Parathyroid adenoma (tissue), 2 donors: Measurements from ENCODE around the gene WWOX.

ENCODE experiments used
- H2AFZ ChIP-seq: fragments of 300-600 bp; sonication (generic); one replicate; pipeline ENCODE4 v1.7.0; 2017; ENCODE audit warnings: antibody characterized with exemption, mild to moderate bottlenecking
- H3K27ac ChIP-seq: fragments of 300-600 bp; sonication (generic); one replicate; pipeline ENCODE4 v1.7.0; 2017
- H3K27me3 ChIP-seq: fragments of 300-600 bp; sonication (generic); one replicate; pipeline ENCODE4 v1.7.0; 2017; ENCODE audit warnings: low read length; ENCODE audit not compliant: control insufficient read depth, insufficient read depth
- H3K36me3 ChIP-seq: fragments of 300-600 bp; sonication (generic); one replicate; pipeline ENCODE4 v1.7.0; 2017; ENCODE audit warnings: low read length; ENCODE audit not compliant: control insufficient read depth, insufficient read depth
- H3K4me1 ChIP-seq: fragments of 300-600 bp; sonication (generic); one replicate; pipeline ENCODE4 v1.7.0; 2017; ENCODE audit warnings: control low read depth
- H3K4me2 ChIP-seq: fragments of 300-600 bp; sonication (generic); one replicate; pipeline ENCODE4 v1.7.0; 2017; ENCODE audit warnings: low read length
- H3K4me3 ChIP-seq: fragments of 300-600 bp; sonication (generic); one replicate; pipeline ENCODE4 v1.7.0; 2017; ENCODE audit warnings: low read depth, low read length
- H3K79me2 ChIP-seq: fragments of 300-600 bp; sonication (generic); one replicate; pipeline ENCODE4 v1.7.0; 2017; ENCODE audit warnings: control low read depth
- H3K9ac ChIP-seq: fragments of 300-600 bp; sonication (generic); one replicate; pipeline ENCODE4 v1.7.0; 2017; ENCODE audit warnings: mild to moderate bottlenecking
- H3K9me3 ChIP-seq: fragments of 300-600 bp; sonication (generic); one replicate; pipeline ENCODE4 v1.7.0; 2017; ENCODE audit warnings: low read length; ENCODE audit not compliant: control insufficient read depth
- CTCF ChIP-seq: fragments of 300-600 bp; sonication (generic); IDR thresholded peaks from one replicate; pipeline ENCODE4 v1.7.0; 2017; ENCODE audit warnings: antibody characterized with exemption, mild to moderate bottlenecking
- donor health status: primary hyperparathyroidism.

Gene WWOX

DNA sequence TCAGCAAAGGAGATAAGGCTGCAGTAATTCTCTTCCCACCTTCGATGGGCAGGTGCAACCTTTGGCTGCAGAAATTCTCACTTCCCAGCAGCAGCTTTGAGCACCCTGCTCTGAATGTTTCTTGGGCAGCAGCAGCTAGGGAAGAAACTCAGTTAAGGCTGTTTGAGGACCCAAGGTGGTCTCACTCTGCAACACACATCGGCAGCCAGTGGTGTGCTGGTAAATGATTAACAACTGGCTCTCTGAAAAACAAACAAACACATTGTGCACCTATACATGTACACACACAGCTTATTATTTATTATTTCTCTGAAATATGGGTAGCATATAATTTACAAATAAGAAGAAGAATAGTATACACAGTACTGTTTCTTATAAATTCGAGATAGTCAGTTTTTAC, 685.8 kb downstream of the WWOX start:
- peaks cover 7% of the 10 kb centered on the region for H3K4me1 ChIP-seq
- no peak for TF ChIP-seq CTCF
- H3K36me3 ChIP-seq, result no peaks in the 10 kb centered on the region
- H3K4me2 ChIP-seq, result no peak overlapping the region
- no peak overlapping the region for H3K27ac ChIP-seq
- no peaks in the 10 kb centered on the region for H3K79me2 ChIP-seq
- no peak overlapping the region for H3K4me3 ChIP-seq
- H3K27me3 ChIP-seq, result no peaks in the 10 kb centered on the region
- no peak overlapping the region for H2AFZ ChIP-seq
- H3K9me3 ChIP-seq, result no peaks in the 10 kb centered on the region
- H3K9ac ChIP-seq, result no peak overlapping the region

DNA sequence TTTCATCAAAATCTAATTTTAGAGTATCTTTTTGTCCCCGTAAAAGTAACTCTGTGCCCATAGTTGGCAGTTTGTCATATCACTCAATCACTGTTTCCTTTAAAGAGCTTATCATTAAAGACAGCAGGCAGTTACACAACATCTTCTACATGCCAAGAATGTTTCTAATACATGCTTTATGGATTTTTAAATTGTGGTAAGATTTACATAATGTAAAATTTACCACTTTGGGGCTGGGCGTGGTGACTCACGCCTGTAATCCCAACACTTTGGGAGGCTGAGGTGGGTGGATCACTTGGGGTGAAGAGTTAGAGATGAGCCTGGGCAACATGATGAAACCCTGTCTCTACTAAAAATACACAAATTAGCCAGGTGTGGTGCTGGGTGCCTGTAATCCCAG, 687.2 kb downstream of the WWOX start:
- Histone ChIP-seq H3K9ac (no peak overlapping the region), H3K4me3 (no peak overlapping the region), H3K9me3 (no peaks in the 10 kb centered on the region), H3K36me3 (no peaks in the 10 kb centered on the region), H3K79me2 (no peaks in the 10 kb centered on the region), H3K4me2 (no peak overlapping the region), H3K4me1 (peaks cover 7% of the 10 kb centered on the region), H2AFZ (no peak overlapping the region), H3K27me3 (no peaks in the 10 kb centered on the region), H3K27ac (no peak overlapping the region)
- TF ChIP-seq CTCF, result no peak

DNA sequence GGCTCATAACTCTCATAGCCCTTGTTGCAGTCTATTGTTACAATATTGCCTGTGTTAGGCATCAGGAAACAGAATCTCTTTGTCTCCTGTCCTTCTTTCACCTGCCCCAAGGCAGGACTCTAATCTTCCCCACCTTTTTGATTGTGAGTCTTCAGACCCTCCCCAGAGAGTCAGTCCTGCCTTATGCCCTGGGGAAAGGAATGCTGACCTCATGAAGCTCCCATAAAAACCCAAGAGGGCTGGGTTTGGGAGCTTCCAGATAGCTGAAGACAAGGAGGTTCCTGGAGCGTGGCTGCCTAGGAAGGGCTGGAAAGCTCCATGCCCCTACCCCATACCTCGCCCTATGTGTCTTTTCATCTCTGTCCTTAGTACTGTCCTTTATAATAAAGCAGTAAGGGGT, 688.8 kb downstream of the WWOX start:
- no peak for TF ChIP-seq CTCF
- Histone ChIP-seq H3K27ac (no peak overlapping the region), H3K9ac (no peak overlapping the region), H3K79me2 (no peaks in the 10 kb centered on the region), H3K4me2 (no peak overlapping the region), H2AFZ (no peak overlapping the region), H3K27me3 (no peaks in the 10 kb centered on the region), H3K4me1 (peaks cover 7% of the 10 kb centered on the region), H3K36me3 (no peaks in the 10 kb centered on the region), H3K4me3 (no peak overlapping the region), H3K9me3 (no peaks in the 10 kb centered on the region)

- H2AFZ ChIP-seq, result no peak overlapping the region
- H3K9ac ChIP-seq, result no peak overlapping the region
- H3K4me1 ChIP-seq, result peaks cover 7% of the 10 kb centered on the region
- no peaks in the 10 kb centered on the region for H3K27me3 ChIP-seq
- no peaks in the 10 kb centered on the region for H3K36me3 ChIP-seq
- H3K4me3 ChIP-seq, result no peak overlapping the region
- TF ChIP-seq CTCF, result no peak
- no peaks in the 10 kb centered on the region for H3K9me3 ChIP-seq
- no peak overlapping the region for H3K27ac ChIP-seq
- H3K79me2 ChIP-seq, result no peaks in the 10 kb centered on the region
- no peak overlapping the region for H3K4me2 ChIP-seq
These were observed 689.2 kb downstream of the WWOX start for GRCh38 chr16:78788696-78789095.

DNA sequence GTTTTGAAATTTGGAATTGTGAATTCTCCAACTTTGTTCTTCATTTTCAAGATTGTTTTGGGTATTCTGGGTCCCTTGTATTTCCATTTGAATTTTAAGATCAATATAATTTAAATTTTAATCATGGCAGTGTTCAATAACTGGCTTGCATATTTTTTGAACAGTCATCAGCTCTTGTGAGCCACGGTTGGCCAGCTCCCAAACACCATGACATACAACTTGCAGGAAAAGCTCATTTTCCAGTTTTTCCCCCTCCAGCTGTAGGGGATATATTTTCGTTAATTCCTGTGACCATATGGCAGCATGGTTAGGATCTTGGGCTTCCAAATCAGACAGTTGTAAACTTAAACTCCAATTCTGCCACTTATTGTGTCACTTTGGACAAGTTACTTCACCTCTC, 690.1 kb downstream of the WWOX start:
- Histone ChIP-seq H3K9ac (no peak overlapping the region), H3K4me3 (no peak overlapping the region), H3K36me3 (no peaks in the 10 kb centered on the region), H3K27ac (no peak overlapping the region), H3K4me1 (peaks cover 7% of the 10 kb centered on the region), H3K79me2 (no peaks in the 10 kb centered on the region), H2AFZ (no peak overlapping the region), H3K4me2 (no peak overlapping the region), H3K27me3 (no peaks in the 10 kb centered on the region), H3K9me3 (no peaks in the 10 kb centered on the region)
- TF ChIP-seq CTCF, result no peak
